GM19099 (cell line): ENCODE measurements around the gene LRRC58.

Experiments
- POLR2A ChIP-seq: IDR thresholded peaks from 3 replicates; pipeline ENCODE4 v1.6.1; 2011; ENCODE audit warnings: low read depth; ENCODE audit not compliant: insufficient read length; ENCODE audit errors: extremely low read depth

The LRRC58 gene

GRCh38 chr3:120302361-120302760 lies 46.8 kb downstream of the LRRC58 start:
- TF ChIP-seq POLR2A = no peak

- TF ChIP-seq POLR2A = no peak
These were observed 48.2 kb downstream of the LRRC58 start for GRCh38 chr3:120300971-120301370.

GRCh38 chr3:120299403-120299802 lies 49.8 kb downstream of the LRRC58 start:
- TF ChIP-seq POLR2A = no peak

GRCh38 chr3:120298996-120299395 lies 50.2 kb downstream of the LRRC58 start:
- no peak for TF ChIP-seq POLR2A

GRCh38 chr3:120289636-120290035 lies 59.5 kb downstream of the LRRC58 start:
- TF ChIP-seq POLR2A = no peak

GRCh38 chr3:120286465-120286864 lies 62.7 kb downstream of the LRRC58 start:
- TF ChIP-seq POLR2A = no peak

GRCh38 chr3:120285508-120285841 lies 63.7 kb downstream of the LRRC58 start:
- TF ChIP-seq POLR2A = no peak

- TF ChIP-seq POLR2A = no peak
These were observed 64.2 kb downstream of the LRRC58 start, which contains the start of gene GPR156 for GRCh38 chr3:120284747-120285507. Gene GPR156 (minus strand): TSS chr3:120285222. CDS start chr3:120244098, 41,124 bp downstream.

- no peak for TF ChIP-seq POLR2A
These were observed 67.9 kb downstream of the LRRC58 start for GRCh38 chr3:120281261-120281660.

GRCh38 chr3:120280566-120280965 lies 68.6 kb downstream of the LRRC58 start:
- no peak for TF ChIP-seq POLR2A

GRCh38 chr3:120280026-120280425 lies 69.1 kb downstream of the LRRC58 start:
- TF ChIP-seq POLR2A = no peak

GRCh38 chr3:120276767-120277166 lies 72.4 kb downstream of the LRRC58 start:
- no peak for TF ChIP-seq POLR2A

GRCh38 chr3:120275618-120276017 lies 73.5 kb downstream of the LRRC58 start:
- no peak for TF ChIP-seq POLR2A

GRCh38 chr3:120274739-120275167 lies 74.4 kb downstream of the LRRC58 start:
- no peak for TF ChIP-seq POLR2A
